GM19395 (cell line): ENCODE results near the gene APIP.
"Not testable (repeated sequence)": the region's sequence is repeated elsewhere in the genome, so short reads cannot be mapped to it uniquely, and the experiment has no call there.

Experiments used
- ATAC-seq: cut with Tn5 transposase; IDR thresholded peaks from one replicate; pipeline ENCODE4 v1.9.1; 2021; ENCODE audit warnings: mild to moderate bottlenecking, moderate library complexity; ENCODE audit not compliant: unreplicated experiment

Gene APIP

GRCh38 chr11:34926101-34926830 lies 10.1 kb upstream of the APIP start:
- ATAC-seq: no peak

- ATAC-seq: no peak
These were observed 8.5 kb upstream of the APIP start for GRCh38 chr11:34924714-34925113.

GRCh38 chr11:34921156-34921555 lies 5.0 kb upstream of the APIP start:
- ATAC-seq: no peak

- ATAC-seq: peak; percentile 41
These were observed 928 bp upstream of the APIP start for GRCh38 chr11:34916843-34917770.

GRCh38 chr11:34915136-34916014 lies 804 bp downstream of the APIP start:
- peak; percentile 15 for ATAC-seq

GRCh38 chr11:34913556-34913955 lies 2.6 kb downstream of the APIP start:
- not testable (repeated sequence) for ATAC-seq

GRCh38 chr11:34911676-34912075 lies 4.5 kb downstream of the APIP start:
- ATAC-seq: no peak

- ATAC-seq: no peak
These were observed 5.4 kb downstream of the APIP start for GRCh38 chr11:34910817-34911216.

GRCh38 chr11:34909955-34910354 lies 6.2 kb downstream of the APIP start:
- ATAC-seq: no peak

GRCh38 chr11:34909415-34909814 lies 6.8 kb downstream of the APIP start:
- ATAC-seq: no peak

- ATAC-seq: peak; percentile 74
These were observed 8.1 kb downstream of the APIP start for GRCh38 chr11:34907934-34908593.

- no peak for ATAC-seq
These were observed 10.5 kb downstream of the APIP start for GRCh38 chr11:34905666-34906065.

GRCh38 chr11:34904421-34904955 lies 11.7 kb downstream of the APIP start:
- ATAC-seq: no peak

- ATAC-seq: no peak
These were observed 16.6 kb downstream of the APIP start for GRCh38 chr11:34899633-34900016.

GRCh38 chr11:34898474-34898873 lies 17.7 kb downstream of the APIP start:
- no peak for ATAC-seq

- ATAC-seq: no peak
These were observed 18.9 kb downstream of the APIP start for GRCh38 chr11:34897171-34897870.

- ATAC-seq: not testable (repeated sequence)
These were observed 20.0 kb downstream of the APIP start for GRCh38 chr11:34896191-34896590.

- ATAC-seq: no peak
These were observed 22.8 kb downstream of the APIP start for GRCh38 chr11:34893416-34893815.

GRCh38 chr11:34891611-34892010 lies 24.6 kb downstream of the APIP start:
- ATAC-seq: no peak

GRCh38 chr11:34890812-34891211 lies 25.4 kb downstream of the APIP start:
- no peak for ATAC-seq
